ES-I3 (cell line): Measurements from ENCODE around the gene DRG2.

Experiments
- H3K36me3 ChIP-seq: 2 replicates; pipeline ENCODE4 v1.6.1; 2013; ENCODE audit warnings: mild to moderate bottlenecking, low read length, control low read depth, moderate library complexity; ENCODE audit not compliant: insufficient read depth
- H3K4me1 ChIP-seq: 2 replicates; pipeline ENCODE4 v1.6.1; 2013; ENCODE audit warnings: mild to moderate bottlenecking, control low read depth, low read length; ENCODE audit not compliant: insufficient read depth
- H3K9ac ChIP-seq: 2 replicates; pipeline ENCODE4 v1.6.1; 2013; ENCODE audit warnings: low read depth, mild to moderate bottlenecking, low read length, moderate library complexity
- H3K9me3 ChIP-seq: 2 replicates; pipeline ENCODE4 v1.6.1; 2013; ENCODE audit warnings: mild to moderate bottlenecking, low read length, moderate library complexity; ENCODE audit not compliant: control insufficient read depth, insufficient read depth

DRG2 gene

GRCh38 chr17:18100616-18101015 lies 12.9 kb downstream of the DRG2 start:
- H3K4me1 ChIP-seq: no peaks in the 10 kb centered on the region
- no peak overlapping the region for H3K9ac ChIP-seq
- H3K36me3 ChIP-seq: peaks cover 15% of the 10 kb centered on the region
- no peaks in the 10 kb centered on the region for H3K9me3 ChIP-seq

GRCh38 chr17:18101828-18102227 lies 14.1 kb downstream of the DRG2 start:
- no peaks in the 10 kb centered on the region for H3K4me1 ChIP-seq
- H3K9me3 ChIP-seq: no peaks in the 10 kb centered on the region
- no peak overlapping the region for H3K9ac ChIP-seq
- H3K36me3 ChIP-seq: peaks cover 7% of the 10 kb centered on the region

GRCh38 chr17:18102640-18103039 lies 14.9 kb downstream of the DRG2 start:
- peaks cover 7% of the 10 kb centered on the region for H3K36me3 ChIP-seq
- no peaks in the 10 kb centered on the region for H3K4me1 ChIP-seq
- no peaks in the 10 kb centered on the region for H3K9me3 ChIP-seq
- H3K9ac ChIP-seq: no peak overlapping the region

GRCh38 chr17:18105027-18105426 lies 17.3 kb downstream of the DRG2 start:
- peaks cover 2% of the 10 kb centered on the region for H3K36me3 ChIP-seq
- H3K4me1 ChIP-seq: no peaks in the 10 kb centered on the region
- H3K9ac ChIP-seq: no peak overlapping the region
- H3K9me3 ChIP-seq: no peaks in the 10 kb centered on the region

GRCh38 chr17:18105595-18105994 lies 17.8 kb downstream of the DRG2 start:
- no peaks in the 10 kb centered on the region for H3K4me1 ChIP-seq
- H3K9me3 ChIP-seq: no peaks in the 10 kb centered on the region
- no peak overlapping the region for H3K9ac ChIP-seq
- H3K36me3 ChIP-seq: peaks cover 2% of the 10 kb centered on the region

GRCh38 chr17:18106211-18106610 lies 18.5 kb downstream of the DRG2 start:
- Histone ChIP-seq H3K36me3 (peaks cover 2% of the 10 kb centered on the region), H3K4me1 (no peaks in the 10 kb centered on the region), H3K9ac (no peak overlapping the region), H3K9me3 (no peaks in the 10 kb centered on the region)

- H3K36me3 ChIP-seq: peaks cover 2% of the 10 kb centered on the region
- H3K4me1 ChIP-seq: peaks cover 5% of the 10 kb centered on the region
- no peaks in the 10 kb centered on the region for H3K9me3 ChIP-seq
- H3K9ac ChIP-seq: no peak overlapping the region
These were observed 19.5 kb downstream of the DRG2 start for GRCh38 chr17:18107061-18107790.

GRCh38 chr17:18107971-18108370 lies 20.2 kb downstream of the DRG2 start:
- Histone ChIP-seq H3K4me1 (peaks cover 7% of the 10 kb centered on the region), H3K9ac (no peak overlapping the region), H3K36me3 (peaks cover 2% of the 10 kb centered on the region), H3K9me3 (no peaks in the 10 kb centered on the region)

GRCh38 chr17:18108401-18109312 lies 20.9 kb downstream of the DRG2 start, which contains the start of gene MYO15A:
MYO15A (plus strand) TSS chr17:18108756; CDS start chr17:18118801, 10,045 bp downstream.
- Histone ChIP-seq H3K36me3 (peaks cover 2% of the 10 kb centered on the region), H3K9ac (no peak within 1 kb of the TSS), H3K9me3 (no peaks in the 10 kb centered on the region), H3K4me1 (peaks cover 7% of the 10 kb centered on the region)

GRCh38 chr17:18109935-18110485 lies 22.3 kb downstream of the DRG2 start:
- Histone ChIP-seq H3K9ac (no peak overlapping the region), H3K4me1 (peaks cover 7% of the 10 kb centered on the region), H3K9me3 (no peaks in the 10 kb centered on the region), H3K36me3 (no peaks in the 10 kb centered on the region; the same call in 1 of the 2 replicates)

- peaks cover 7% of the 10 kb centered on the region for H3K4me1 ChIP-seq
- no peaks in the 10 kb centered on the region for H3K9me3 ChIP-seq
- H3K9ac ChIP-seq: no peak overlapping the region
These were observed 22.9 kb downstream of the DRG2 start for GRCh38 chr17:18110636-18111145.

GRCh38 chr17:18111330-18111971 lies 23.7 kb downstream of the DRG2 start:
- H3K36me3 ChIP-seq: no peaks in the 10 kb centered on the region
- H3K9me3 ChIP-seq: no peaks in the 10 kb centered on the region
- H3K9ac ChIP-seq: no peak overlapping the region
- peaks cover 7% of the 10 kb centered on the region for H3K4me1 ChIP-seq

More at GRCh38 chr17:18110636-18111145, 22.9 kb downstream of the DRG2 start:
- no peaks in the 10 kb centered on the region for H3K36me3 ChIP-seq

- peaks cover 4% of the 10 kb centered on the region; the same call in 1 of the 2 replicates for H3K9me3 ChIP-seq
- H3K9ac ChIP-seq: no peak overlapping the region
- peaks cover 7% of the 10 kb centered on the region for H3K4me1 ChIP-seq
- no peaks in the 10 kb centered on the region for H3K36me3 ChIP-seq
These were observed 27.8 kb downstream of the DRG2 start for GRCh38 chr17:18115517-18115916.

- H3K9me3 ChIP-seq: peaks cover 4% of the 10 kb centered on the region; the same call in 1 of the 2 replicates
- peaks cover 7% of the 10 kb centered on the region for H3K4me1 ChIP-seq
- H3K36me3 ChIP-seq: no peaks in the 10 kb centered on the region
- H3K9ac ChIP-seq: no peak overlapping the region
These were observed 28.3 kb downstream of the DRG2 start for GRCh38 chr17:18116078-18116477.
